Muscle layer of duodenum (tissue), 2 donors: ENCODE measurements around the gene TRIO.

Experiments
- H3K27ac ChIP-seq: one replicate; pipeline ENCODE4 v1.7.0; 2013; ENCODE audit warnings: mild to moderate bottlenecking, low read length
- H3K27me3 ChIP-seq: one replicate; pipeline ENCODE4 v1.7.0; 2013; ENCODE audit warnings: low read depth, mild to moderate bottlenecking, control low read depth, low read length
- H3K36me3 ChIP-seq, 2 donors: one replicate each; pipeline ENCODE4 v1.7.0; 2013; ENCODE audit warnings: low read length in 2 of 2, control low read depth in 1 of 2, mild to moderate bottlenecking in 1 of 2; ENCODE audit not compliant: insufficient read depth in 2 of 2, control insufficient read depth in 1 of 2
- H3K4me1 ChIP-seq, 2 donors: one replicate each; pipeline ENCODE4 v1.7.0; 2013; ENCODE audit warnings: low read length in 2 of 2, mild to moderate bottlenecking in 2 of 2, control low read depth in 1 of 2, moderate library complexity in 1 of 2; ENCODE audit not compliant: insufficient read depth in 2 of 2, control insufficient read depth in 1 of 2
- H3K4me3 ChIP-seq, 2 donors: one replicate each; pipeline ENCODE4 v1.7.0; 2013; ENCODE audit warnings: low read length in 2 of 2, low read depth in 1 of 2, mild to moderate bottlenecking in 1 of 2
- H3K9me3 ChIP-seq, 2 donors: one replicate each; pipeline ENCODE4 v1.7.0; 2013; ENCODE audit warnings: low read length in 2 of 2, control low read depth in 1 of 2, mild to moderate bottlenecking in 1 of 2; ENCODE audit not compliant: control insufficient read depth in 1 of 2
- donor health status: healthy.

The TRIO gene

DNA sequence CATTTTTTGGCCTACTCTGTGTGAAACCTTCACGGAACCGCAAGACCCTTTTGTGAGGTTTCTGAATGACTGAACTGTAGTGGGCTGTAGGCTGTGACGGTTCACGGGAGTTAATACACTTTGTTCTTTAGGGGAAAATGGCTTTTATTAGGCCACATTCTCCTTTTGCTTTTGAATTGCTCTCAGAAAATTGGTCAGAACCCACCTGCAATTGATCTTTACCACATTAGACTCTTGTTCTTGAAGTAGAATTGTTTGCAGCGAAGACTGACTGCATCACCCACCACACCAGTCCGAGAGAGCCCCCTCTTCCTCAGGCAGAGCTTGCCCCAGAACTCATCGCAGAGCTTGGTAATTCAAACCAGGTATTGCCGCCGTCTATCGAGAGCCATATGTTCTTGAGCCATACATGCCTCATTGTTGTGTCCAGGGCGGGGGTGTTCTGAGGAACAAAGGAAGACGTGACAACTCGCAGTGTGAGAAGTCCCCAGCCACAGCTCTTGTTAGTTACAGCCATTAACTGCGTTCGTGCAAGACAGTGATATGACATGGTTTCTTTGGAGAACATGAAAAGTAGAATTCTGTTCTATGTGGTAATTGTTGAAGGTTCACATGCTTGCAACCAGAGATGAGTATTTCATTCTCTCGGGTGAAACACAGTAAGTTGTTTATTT is 272.0 kb downstream of the TRIO start:
- Histone ChIP-seq H3K27ac (no peak overlapping the region), H3K4me3 (no peak overlapping the region), H3K9me3 (no peaks in the 10 kb centered on the region), H3K4me1 (peaks cover 0 to 5% of the 10 kb centered on the region in 2 donors), H3K36me3 (peaks cover 24 to 48% of the 10 kb centered on the region in 2 donors), H3K27me3 (no peaks in the 10 kb centered on the region)

DNA sequence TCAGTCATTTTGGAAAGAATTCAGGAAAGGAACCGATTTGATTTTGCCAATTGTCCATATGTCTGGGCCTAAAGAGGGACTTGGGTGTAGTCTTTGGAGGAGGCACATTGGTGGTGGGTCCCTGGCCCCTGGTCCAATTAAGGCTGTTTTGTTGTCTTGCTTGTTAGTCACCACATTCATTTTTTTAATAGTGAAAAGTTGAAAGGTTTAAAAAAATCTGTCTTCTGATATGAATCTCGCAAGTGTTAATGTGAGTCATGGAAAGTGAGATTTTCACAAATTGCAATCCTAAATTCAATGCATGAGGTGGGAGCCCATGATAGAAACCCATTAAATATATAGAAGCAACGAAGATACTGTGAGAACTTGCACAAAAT is 272.5 kb downstream of the TRIO start:
- H3K27me3 ChIP-seq: no peaks in the 10 kb centered on the region
- H3K4me3 ChIP-seq: no peak overlapping the region
- no peaks in the 10 kb centered on the region for H3K9me3 ChIP-seq
- H3K27ac ChIP-seq: no peak overlapping the region
- peaks cover 0 to 10% of the 10 kb centered on the region in 2 donors for H3K4me1 ChIP-seq
- peaks cover 29 to 53% of the 10 kb centered on the region in 2 donors for H3K36me3 ChIP-seq

DNA sequence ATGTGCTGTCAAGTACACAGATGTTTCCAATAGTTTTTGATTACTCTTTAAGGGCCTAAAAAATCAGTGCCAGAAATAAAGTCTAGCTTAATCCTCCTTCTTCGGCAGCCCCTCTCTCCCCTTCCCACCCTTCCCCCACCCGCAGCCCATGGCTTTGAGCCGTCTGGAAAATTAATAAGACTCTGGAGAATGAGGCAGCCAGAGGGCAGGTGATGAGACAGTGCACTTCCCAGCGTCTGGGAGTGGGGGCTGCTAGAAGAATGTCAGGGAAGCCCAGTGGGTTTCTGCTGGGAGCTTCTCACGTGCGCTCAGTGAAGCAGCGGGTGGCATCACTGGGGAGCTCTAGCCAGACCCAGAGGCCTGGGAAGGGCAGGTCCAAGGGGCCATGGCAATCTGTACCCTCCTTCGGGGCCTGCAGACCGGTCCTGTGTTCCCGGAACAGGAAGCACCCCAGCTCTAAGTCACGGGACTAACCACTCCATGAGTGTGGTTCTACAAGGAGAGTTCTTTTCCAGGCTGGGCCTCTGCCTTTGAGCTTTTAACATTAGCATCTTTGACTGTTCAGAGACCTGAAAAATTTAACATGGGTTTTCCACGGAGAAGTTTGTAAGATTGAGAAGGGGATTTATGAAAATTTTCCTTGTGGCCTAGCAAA is 273.6 kb downstream of the TRIO start:
- Histone ChIP-seq H3K9me3 (no peaks in the 10 kb centered on the region), H3K4me3 (no peak overlapping the region), H3K27ac (no peak overlapping the region), H3K27me3 (no peaks in the 10 kb centered on the region), H3K4me1 (peaks cover 0 to 10% of the 10 kb centered on the region in 2 donors), H3K36me3 (peaks cover 34 to 62% of the 10 kb centered on the region in 2 donors)

DNA sequence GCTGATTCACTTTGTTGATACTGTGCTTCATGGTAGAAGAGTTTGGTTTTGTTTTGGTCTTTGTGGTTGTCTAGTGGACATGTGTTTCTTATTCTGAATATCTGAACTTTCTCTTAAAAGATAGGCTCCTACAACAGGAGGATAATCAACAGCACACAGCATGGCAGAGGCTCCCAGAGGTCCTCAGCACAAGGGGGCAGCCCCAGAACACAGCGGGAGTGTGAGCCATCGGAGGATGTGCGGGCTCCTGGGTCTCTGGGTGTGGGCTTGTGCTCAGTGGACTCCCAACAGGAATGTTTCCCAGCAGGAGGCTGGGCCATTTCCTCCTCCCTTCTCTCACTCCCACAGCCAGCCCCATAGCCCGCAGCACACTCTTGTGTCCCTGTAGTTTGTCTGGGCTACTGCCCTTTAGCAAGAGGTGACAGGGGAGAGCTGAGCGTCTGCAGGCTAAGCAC is 274.2 kb downstream of the TRIO start:
- H3K9me3 ChIP-seq: no peaks in the 10 kb centered on the region
- no peak overlapping the region for H3K27ac ChIP-seq
- peaks cover 39 to 65% of the 10 kb centered on the region in 2 donors for H3K36me3 ChIP-seq
- no peaks in the 10 kb centered on the region for H3K27me3 ChIP-seq
- no peak overlapping the region for H3K4me3 ChIP-seq
- peaks cover 0 to 10% of the 10 kb centered on the region in 2 donors for H3K4me1 ChIP-seq

DNA sequence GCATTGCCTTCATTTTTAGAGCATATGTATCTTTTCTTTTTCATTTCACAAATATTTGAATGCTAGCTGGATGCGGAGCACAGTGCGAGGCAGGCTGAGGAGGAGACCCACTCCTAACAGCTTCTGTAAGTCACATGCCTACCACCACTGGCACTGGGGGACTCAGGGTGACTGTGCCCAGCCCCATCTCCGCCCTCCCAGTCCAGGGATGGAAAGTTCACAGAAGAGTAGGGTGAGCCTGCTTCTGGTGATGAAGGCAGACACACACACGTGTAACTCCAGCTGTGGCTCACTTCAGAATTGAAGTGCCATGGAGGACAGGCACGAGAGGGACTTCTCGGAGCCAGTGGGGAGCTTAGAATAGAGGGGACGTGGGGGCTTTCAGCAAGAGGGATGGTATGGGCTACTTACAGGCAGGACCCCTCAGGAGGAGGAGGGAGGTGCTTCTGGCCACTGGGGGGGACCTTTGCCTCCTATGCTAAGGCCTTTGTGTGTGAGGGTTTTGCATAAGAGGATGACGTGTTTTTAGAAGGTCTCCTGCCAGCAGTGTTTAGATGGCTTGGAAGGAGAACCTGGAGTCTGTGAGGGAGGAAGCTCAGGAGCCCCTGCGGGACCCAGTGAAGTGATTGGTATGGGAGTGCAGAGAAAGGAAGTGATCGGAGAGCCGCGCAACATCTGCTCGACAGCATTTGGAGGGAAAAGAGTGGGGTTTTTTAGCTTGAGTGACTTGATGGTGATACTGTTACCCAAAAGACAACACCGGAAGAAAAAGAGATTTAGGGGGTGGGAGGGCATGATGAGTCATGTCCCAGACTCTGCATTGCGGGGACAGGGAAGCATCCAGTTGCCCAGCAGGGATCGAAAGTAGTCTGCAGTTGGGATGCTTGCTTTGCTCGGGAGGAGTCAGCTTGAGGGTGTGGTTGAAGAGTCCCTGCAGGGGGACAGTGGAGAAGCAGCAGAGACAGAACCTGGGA is 274.9 kb downstream of the TRIO start:
- no peak overlapping the region for H3K4me3 ChIP-seq

DNA sequence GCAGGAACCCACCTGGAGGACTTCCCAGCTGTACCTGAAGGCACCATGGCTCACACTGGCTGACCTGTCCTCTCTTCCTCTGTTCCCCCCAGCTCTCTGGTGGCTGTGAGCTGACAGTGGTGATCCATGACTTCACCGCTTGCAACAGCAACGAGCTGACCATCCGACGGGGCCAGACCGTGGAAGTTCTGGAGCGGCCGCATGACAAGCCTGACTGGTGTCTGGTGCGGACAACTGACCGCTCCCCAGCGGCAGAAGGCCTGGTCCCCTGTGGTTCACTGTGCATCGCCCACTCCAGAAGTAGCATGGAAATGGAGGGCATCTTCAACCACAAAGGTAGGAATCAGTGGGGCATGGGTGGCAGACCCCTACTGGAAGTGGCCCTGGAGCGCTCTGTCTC is 276.5 kb downstream of the TRIO start:
- H3K36me3 ChIP-seq: peaks cover 53 to 59% of the 10 kb centered on the region in 2 donors
- H3K27ac ChIP-seq: no peak overlapping the region
- H3K27me3 ChIP-seq: no peaks in the 10 kb centered on the region
- H3K4me3 ChIP-seq: no peak overlapping the region
- H3K4me1 ChIP-seq: peaks cover 0 to 6% of the 10 kb centered on the region in 2 donors
- H3K9me3 ChIP-seq: no peaks in the 10 kb centered on the region

More for the DNA sequence above, 274.9 kb downstream of the TRIO start:
- Histone ChIP-seq H3K27ac (no peak overlapping the region), H3K27me3 (no peaks in the 10 kb centered on the region), H3K36me3 (peaks cover 47 to 66% of the 10 kb centered on the region in 2 donors), H3K9me3 (no peaks in the 10 kb centered on the region), H3K4me1 (peaks cover 0 to 7% of the 10 kb centered on the region in 2 donors)

DNA sequence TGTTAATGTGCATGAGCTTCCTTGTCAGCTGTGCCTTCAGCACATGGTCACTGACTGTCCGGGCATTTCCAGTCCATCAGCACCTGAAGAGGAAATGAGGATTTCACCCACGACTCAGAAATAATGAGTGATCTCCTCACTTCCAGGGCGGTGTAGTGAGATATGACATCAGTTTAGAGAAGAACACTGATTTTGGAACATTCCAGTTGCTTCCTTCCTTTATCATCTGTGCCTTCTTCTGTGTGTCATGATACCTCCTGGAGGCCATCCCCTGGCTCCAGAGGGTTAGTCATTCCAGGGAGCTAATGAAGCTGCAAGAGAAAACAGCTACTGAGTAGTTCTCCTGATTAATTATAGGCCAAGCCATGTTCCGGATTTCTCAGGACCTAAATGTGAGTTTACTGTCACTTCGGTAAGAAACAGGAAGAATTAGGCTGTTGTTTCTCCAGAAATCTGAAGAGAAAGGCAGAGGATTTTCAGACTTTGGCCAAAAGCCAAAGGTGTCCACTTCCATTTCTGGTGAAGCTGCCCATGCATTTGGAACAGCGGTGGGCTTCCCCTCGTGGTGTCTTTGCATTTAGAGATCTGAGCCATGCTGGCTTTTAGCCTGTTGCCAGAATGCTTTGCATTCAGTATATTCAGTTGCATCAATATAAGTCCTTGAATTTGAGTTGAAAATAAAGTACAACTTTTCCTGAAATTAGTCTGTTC is 277.1 kb downstream of the TRIO start:
- Histone ChIP-seq H3K9me3 (no peaks in the 10 kb centered on the region), H3K36me3 (peaks cover 47 to 56% of the 10 kb centered on the region in 2 donors), H3K4me3 (no peak overlapping the region), H3K27ac (no peak overlapping the region), H3K27me3 (no peaks in the 10 kb centered on the region), H3K4me1 (peaks cover 0 to 6% of the 10 kb centered on the region in 2 donors)

DNA sequence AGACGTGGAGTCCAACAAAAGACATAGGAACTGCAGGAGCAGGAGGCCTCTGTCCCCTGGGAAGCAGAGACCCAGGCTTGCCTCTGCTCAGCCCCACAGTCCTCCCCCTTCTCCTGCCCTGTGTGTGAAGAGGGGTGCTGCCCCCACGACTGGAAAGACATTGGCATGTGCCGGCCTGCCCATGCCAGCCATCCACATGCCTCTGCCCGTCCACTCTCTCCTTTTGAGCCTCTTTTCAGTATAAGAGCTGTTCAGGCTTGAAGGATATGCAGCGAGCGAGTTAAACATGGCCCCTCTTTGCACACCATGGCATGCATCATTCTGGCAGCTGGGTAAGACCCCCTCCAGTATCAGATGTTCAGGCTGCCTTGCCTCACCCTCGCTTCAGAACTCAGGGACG is 278.7 kb downstream of the TRIO start:
- Histone ChIP-seq H3K27ac (no peak overlapping the region), H3K27me3 (no peaks in the 10 kb centered on the region), H3K4me1 (peaks cover 0 to 6% of the 10 kb centered on the region in 2 donors), H3K36me3 (peaks cover 49 to 53% of the 10 kb centered on the region in 2 donors), H3K4me3 (no peak overlapping the region), H3K9me3 (no peaks in the 10 kb centered on the region)

DNA sequence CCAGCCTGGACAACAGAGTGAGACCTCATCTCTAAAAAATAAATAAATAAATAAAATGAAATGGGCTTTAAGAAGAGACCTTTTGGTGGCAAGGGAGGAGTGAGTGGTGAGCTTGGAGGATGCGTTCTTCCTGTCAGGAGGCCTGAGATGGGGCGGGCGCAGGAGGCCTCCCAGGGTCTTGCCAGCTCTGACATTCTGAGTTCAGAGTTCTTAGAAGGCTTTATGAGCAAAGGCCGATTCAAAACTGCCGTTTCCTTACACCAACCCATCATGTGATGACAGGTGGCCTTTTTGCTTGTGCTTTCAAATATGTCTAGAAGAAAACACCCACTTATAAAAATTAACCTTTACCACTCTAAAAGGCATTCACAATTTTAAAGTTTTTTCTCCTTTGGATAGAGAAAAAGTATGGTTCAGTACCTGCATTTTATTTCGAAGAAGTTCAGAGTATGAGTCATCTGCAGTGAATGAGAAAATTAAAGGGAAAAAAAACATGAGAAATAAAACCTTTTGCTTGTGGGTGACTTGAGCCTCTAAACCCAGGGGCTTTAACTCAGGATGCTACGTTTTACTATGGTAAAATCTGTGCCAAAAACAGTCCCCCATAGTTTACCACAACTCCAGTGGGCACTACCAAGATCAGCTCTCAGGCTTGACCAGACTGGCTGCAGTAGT is 281.0 kb downstream of the TRIO start:
- Histone ChIP-seq H3K4me1 (peaks cover 0 to 18% of the 10 kb centered on the region in 2 donors), H3K36me3 (peaks cover 43 to 46% of the 10 kb centered on the region in 2 donors), H3K9me3 (no peaks in the 10 kb centered on the region), H3K4me3 (no peak overlapping the region), H3K27me3 (no peaks in the 10 kb centered on the region), H3K27ac (no peak overlapping the region)

DNA sequence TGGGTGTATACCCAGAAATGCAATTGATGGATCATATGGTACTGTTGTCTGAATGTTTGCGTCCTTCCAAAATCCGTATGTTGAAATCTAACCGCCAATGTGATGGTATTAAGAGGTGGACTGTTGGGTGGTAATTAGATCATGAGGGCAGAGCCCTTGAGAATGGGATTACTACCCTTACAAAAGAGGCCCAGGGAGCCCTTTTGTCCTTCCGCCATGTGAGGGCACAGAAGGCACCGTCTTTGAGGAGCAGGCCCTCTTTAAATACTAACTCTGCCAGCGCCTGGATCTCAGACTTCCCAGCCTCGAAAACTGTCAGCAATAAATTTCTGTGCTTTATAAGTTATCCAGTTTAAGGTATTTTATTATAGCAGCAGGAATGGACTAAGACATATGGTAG is 282.4 kb downstream of the TRIO start:
- no peaks in the 10 kb centered on the region for H3K9me3 ChIP-seq

More for the DNA sequence above, 282.4 kb downstream of the TRIO start:
- Histone ChIP-seq H3K36me3 (peaks cover 32 to 33% of the 10 kb centered on the region in 2 donors), H3K27me3 (no peaks in the 10 kb centered on the region), H3K27ac (no peak overlapping the region), H3K4me3 (no peak overlapping the region), H3K4me1 (peaks cover 0 to 13% of the 10 kb centered on the region in 2 donors)
